Kidney epithelial cell (primary cell): ENCODE measurements around the gene MOCS1. TPM values are rescaled to one million over a fixed set of nuclear protein-coding genes. Genes with fewer than 3 reads are reported as not detected.

Source experiments
- DNase-seq: peaks from one replicate; pipeline ENCODE4 v3.0.0-alpha.2; 2010; ENCODE audit warnings: low read depth
- H3K27me3 ChIP-seq: 2 replicates; pipeline ENCODE4 v1.6.0; 2011; ENCODE audit warnings: low read length; ENCODE audit not compliant: control insufficient read depth, insufficient read depth
- H3K36me3 ChIP-seq: 2 replicates; pipeline ENCODE4 v1.5.1; 2011; ENCODE audit warnings: low read length; ENCODE audit not compliant: control insufficient read depth, insufficient read depth
- H3K4me3 ChIP-seq: 2 replicates; pipeline ENCODE4 v1.5.1; 2011; ENCODE audit warnings: low read depth, mild to moderate bottlenecking, control low read depth, low read length
- total RNA-seq: library from RNA; depleted of rRNA; stranded (reverse); fragments of >200 nt; gene quantifications from 2 replicates; pipeline ENCODE4 v1.2.3, GENCODE V29; 2015
- TF ChIP-seq, protein P1 (sequence below): IDR thresholded peaks from 2 replicates; pipeline ENCODE4 v1.5.1; 2011; ENCODE audit warnings: mild to moderate bottlenecking, moderate library complexity, low read length, control low read depth, inconsistent platforms; ENCODE audit not compliant: insufficient read depth, poor library complexity, severe bottlenecking

MOCS1 gene
- total RNA-seq, 1 donor from 2014 or later = 15.0 TPM

DNA sequence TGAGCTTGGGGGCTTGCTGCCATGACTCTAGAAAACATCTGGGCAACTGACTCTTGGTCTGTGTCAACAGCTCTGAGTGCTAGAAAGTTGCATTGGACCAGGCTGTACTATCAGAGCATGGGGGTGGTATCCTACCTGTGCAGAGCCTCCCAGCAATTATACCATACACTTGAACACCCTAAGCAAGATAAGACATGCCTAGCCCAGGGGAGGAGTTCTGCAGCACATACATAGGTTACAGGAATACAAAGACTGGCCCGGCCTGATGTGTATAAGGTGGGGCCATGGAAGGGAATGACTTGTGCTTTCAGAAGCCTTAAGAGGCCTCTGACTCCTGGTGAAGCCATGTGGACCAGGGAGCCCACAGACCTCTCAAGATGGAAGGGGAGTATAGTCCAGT is 11.4 kb upstream of the MOCS1 start:
- Histone ChIP-seq H3K4me3 (no peak overlapping the region), H3K36me3 (no peaks in the 10 kb centered on the region), H3K27me3 (peaks cover 5% of the 10 kb centered on the region)
- TF ChIP-seq, protein P1, sequence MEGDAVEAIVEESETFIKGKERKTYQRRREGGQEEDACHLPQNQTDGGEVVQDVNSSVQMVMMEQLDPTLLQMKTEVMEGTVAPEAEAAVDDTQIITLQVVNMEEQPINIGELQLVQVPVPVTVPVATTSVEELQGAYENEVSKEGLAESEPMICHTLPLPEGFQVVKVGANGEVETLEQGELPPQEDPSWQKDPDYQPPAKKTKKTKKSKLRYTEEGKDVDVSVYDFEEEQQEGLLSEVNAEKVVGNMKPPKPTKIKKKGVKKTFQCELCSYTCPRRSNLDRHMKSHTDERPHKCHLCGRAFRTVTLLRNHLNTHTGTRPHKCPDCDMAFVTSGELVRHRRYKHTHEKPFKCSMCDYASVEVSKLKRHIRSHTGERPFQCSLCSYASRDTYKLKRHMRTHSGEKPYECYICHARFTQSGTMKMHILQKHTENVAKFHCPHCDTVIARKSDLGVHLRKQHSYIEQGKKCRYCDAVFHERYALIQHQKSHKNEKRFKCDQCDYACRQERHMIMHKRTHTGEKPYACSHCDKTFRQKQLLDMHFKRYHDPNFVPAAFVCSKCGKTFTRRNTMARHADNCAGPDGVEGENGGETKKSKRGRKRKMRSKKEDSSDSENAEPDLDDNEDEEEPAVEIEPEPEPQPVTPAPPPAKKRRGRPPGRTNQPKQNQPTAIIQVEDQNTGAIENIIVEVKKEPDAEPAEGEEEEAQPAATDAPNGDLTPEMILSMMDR = no peak
- DNase-seq = no peak

DNA sequence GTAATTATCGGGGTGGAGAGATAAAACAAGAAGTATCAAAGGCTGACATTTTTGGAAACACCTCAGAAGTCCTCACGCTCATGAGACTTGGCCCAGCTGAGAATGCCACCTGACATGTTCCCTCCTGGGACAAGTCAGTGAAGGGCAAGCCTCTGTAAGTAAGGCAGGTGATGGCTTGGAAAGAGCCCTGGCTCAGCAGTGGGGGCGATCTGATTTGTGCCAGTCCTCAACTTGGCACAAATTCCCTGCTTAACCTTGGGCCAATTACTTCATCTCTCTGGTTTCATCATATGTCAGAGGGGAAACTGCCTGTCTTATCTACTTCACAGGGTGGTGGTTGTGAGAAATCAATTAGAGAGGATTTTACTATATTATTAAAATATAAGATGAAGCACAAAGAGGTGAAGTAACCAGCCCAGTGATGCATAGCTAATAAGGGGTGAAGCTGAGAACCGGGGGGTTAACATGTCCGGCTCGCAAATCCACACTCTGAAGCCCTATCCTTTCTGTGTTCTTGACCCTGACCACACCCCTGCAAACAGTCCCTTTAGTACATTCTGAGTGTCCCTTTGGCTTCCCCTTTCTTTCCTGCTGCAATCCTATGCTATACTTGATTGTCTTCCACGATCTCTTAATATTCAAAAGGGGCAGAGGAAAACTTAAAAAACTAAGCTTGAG is 8.8 kb upstream of the MOCS1 start:
- Histone ChIP-seq H3K4me3 (no peak overlapping the region), H3K27me3 (peaks cover 5% of the 10 kb centered on the region), H3K36me3 (no peaks in the 10 kb centered on the region)
- TF ChIP-seq, protein P1 = no peak
- no peak for DNase-seq

DNA sequence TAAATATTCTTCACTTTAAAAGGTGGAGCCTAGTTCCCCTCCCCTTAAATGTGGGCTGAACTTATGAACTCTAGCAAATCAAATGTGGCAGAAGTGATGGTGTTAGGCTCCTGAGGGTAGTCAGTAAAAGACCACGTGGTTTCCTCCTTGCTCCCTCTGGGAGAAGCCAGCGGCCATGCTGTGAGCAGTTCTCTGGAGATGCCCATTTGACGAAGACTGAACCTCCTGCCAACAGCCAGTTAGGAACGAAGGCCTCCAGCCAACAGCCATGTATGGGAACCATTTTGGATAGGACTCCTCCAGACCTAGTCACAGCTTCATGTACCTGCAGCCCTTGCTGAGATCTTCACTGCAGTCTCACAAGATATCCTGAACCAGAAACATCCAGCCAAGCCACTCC is 7.6 kb upstream of the MOCS1 start:
- DNase-seq = no peak
- TF ChIP-seq, protein P1 = no peak
- Histone ChIP-seq H3K27me3 (peaks cover 2% of the 10 kb centered on the region), H3K36me3 (no peaks in the 10 kb centered on the region), H3K4me3 (no peak overlapping the region)

- no peak for DNase-seq
- TF ChIP-seq, protein P1 = no peak
- no peak overlapping the region for H3K4me3 ChIP-seq
- H3K36me3 ChIP-seq = no peaks in the 10 kb centered on the region
- H3K27me3 ChIP-seq = peaks cover 2% of the 10 kb centered on the region
Measured at GRCh38 chr6:39941138-39941537, 6.9 kb upstream of the MOCS1 start.

- DNase-seq = no peak
- no peak overlapping the region for H3K4me3 ChIP-seq
- TF ChIP-seq, protein P1 = no peak
- H3K27me3 ChIP-seq = peaks cover 2% of the 10 kb centered on the region
- H3K36me3 ChIP-seq = no peaks in the 10 kb centered on the region
Measured at GRCh38 chr6:39938773-39939654, 4.8 kb upstream of the MOCS1 start.
